ENCODE results near the gene CAMKK2.
"Not testable (repeated sequence)": the region's sequence is repeated elsewhere in the genome, so short reads cannot be mapped to it uniquely, and the experiment has no call there.

Gene CAMKK2

GRCh38 chr12:121278169-121279070, 18.1 kb downstream of the CAMKK2 start:
- no peak for DNase-seq

- DNase-seq = no peak
Measured at GRCh38 chr12:121277374-121277759, 19.1 kb downstream of the CAMKK2 start.

GRCh38 chr12:121274036-121274763, 22.3 kb downstream of the CAMKK2 start:
- no peak for DNase-seq

GRCh38 chr12:121273364-121273896, 23.1 kb downstream of the CAMKK2 start:
- no peak for DNase-seq

- no peak for DNase-seq
Measured at GRCh38 chr12:121267822-121268221, 28.7 kb downstream of the CAMKK2 start.

GRCh38 chr12:121264951-121265515, 31.5 kb downstream of the CAMKK2 start:
- no peak for DNase-seq

- no peak for DNase-seq
Measured at GRCh38 chr12:121264135-121264534, 32.4 kb downstream of the CAMKK2 start.

GRCh38 chr12:121263206-121263935, 33.1 kb downstream of the CAMKK2 start:
- no peak for DNase-seq

- DNase-seq = no peak
Measured at GRCh38 chr12:121261398-121261797, 35.1 kb downstream of the CAMKK2 start.

GRCh38 chr12:121260091-121260490, 36.4 kb downstream of the CAMKK2 start:
- no peak for DNase-seq

GRCh38 chr12:121259074-121259473, 37.4 kb downstream of the CAMKK2 start:
- DNase-seq = no peak

- not testable (repeated sequence) for DNase-seq
Measured at GRCh38 chr12:121257704-121258449, 38.6 kb downstream of the CAMKK2 start.

GRCh38 chr12:121255433-121255832, 41.1 kb downstream of the CAMKK2 start:
- DNase-seq = no peak

GRCh38 chr12:121253638-121254335, 42.7 kb downstream of the CAMKK2 start:
- DNase-seq = no peak

GRCh38 chr12:121252712-121253345, 43.7 kb downstream of the CAMKK2 start:
- DNase-seq = no peak

GRCh38 chr12:121251838-121252237, 44.7 kb downstream of the CAMKK2 start:
- no peak for DNase-seq

- DNase-seq = no peak
Measured at GRCh38 chr12:121250359-121250758, 46.1 kb downstream of the CAMKK2 start.

GRCh38 chr12:121248622-121249021, 47.9 kb downstream of the CAMKK2 start:
- DNase-seq = no peak

GRCh38 chr12:121246893-121247557, 49.5 kb downstream of the CAMKK2 start:
- no peak for DNase-seq

GRCh38 chr12:121245951-121246350, 50.6 kb downstream of the CAMKK2 start:
- DNase-seq = no peak

All from CD4-positive, alpha-beta T cell treated with Interleukin-4 for 4 hours (primary cell).